GM19463 (cell line): ENCODE measurements around the gene HEG1.
A peak's percentile ranks its signal among the peaks of the same experiment; 100 is the strongest.
"Not testable (repeated sequence)": the region's sequence is repeated elsewhere in the genome, so short reads cannot be mapped to it uniquely, and the experiment has no call there.

Experiments used
- ATAC-seq: cut with Tn5 transposase; IDR thresholded peaks from one replicate; pipeline ENCODE4 v1.9.1; 2021; ENCODE audit warnings: mild to moderate bottlenecking, moderate library complexity; ENCODE audit not compliant: unreplicated experiment

Gene HEG1

DNA sequence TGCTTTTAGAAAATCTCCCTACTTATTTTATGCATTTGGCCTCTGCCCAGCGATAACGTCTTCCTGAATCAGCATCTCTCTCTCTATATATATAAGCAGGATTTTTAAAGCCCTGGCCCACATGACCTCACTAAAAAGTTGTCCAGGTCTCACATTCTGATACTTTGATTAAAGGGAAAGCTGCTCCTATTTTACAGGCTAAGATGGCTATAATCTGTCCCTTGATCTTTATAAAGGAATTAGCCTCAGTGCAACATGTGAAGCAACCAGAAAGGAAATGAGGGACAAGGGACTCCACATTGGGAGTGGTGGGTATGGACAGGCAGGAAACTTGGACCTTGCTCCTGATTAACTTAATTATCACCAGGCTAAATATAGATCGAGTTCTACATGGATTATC is 95.7 kb downstream of the HEG1 start:
- ATAC-seq = no peak

- ATAC-seq = not testable (repeated sequence)
These were observed 97.8 kb downstream of the HEG1 start for GRCh38 chr3:124957951-124958350.

DNA sequence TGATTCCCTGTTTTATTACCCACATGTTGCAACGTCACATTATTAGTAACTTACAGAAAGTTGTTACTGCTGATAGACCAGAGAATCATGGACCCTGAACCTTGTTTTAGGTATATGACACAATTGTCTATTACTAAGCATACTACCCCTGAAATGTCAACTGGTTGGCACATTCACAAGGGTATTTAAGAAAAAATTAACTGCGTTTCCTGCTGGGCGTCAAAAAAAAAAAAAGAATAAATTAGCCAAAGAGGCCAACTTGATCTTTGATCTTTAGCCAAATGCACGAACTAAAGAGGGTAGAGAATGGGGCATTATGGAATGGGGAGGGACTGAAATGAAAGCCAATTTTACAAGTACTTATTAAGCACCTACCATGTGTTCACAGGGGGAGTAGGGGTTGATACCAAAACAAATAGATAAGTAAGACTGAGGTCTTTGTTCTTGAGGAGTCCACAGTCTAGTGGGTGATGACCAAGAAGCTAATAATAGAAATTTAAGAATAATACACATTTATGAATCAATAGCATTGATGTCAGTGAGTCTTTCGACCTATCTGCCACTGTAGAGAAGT is 103.4 kb downstream of the HEG1 start:
- no peak for ATAC-seq

DNA sequence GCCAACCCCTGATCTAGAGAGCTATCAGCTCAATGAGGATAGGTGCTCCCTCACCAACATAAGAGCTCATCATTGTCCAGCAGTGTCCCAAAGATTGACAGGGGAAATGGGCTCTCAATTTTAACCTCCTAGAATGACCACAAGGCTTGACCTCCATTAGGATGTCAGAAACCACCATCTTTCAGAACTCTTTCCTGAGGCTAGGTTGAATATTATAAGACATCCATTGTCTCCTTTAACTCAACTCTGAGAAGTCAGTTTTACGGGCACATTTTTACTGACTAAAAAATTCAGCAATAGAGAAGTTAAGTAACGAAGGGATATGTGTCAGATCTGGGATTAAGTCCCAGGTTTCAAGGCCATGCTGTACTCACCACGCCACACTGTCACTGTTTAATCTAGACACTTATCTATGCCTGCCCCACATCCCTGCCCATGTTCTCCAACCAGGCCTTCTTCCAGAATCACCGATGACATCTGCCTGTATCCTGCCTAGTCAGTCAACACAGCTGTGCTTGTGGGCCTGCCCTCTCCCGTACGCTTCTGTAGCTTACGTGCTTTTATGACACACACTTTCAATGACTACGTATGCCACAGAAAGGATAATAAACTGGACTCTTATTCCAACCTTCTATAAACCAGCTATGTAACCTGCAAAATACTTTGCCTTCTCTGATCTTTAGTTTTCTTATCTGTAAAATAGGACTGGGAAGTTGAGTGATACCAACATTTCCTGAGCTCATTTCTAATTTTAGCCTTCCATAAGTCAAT is 104.1 kb downstream of the HEG1 start:
- no peak for ATAC-seq

GRCh38 chr3:124950026-124950425 is 105.8 kb downstream of the HEG1 start:
- ATAC-seq = no peak

- ATAC-seq = no peak
These were observed 113.2 kb downstream of the HEG1 start for GRCh38 chr3:124942613-124943012.

- ATAC-seq = no peak
These were observed 114.0 kb downstream of the HEG1 start for GRCh38 chr3:124941771-124942170.

DNA sequence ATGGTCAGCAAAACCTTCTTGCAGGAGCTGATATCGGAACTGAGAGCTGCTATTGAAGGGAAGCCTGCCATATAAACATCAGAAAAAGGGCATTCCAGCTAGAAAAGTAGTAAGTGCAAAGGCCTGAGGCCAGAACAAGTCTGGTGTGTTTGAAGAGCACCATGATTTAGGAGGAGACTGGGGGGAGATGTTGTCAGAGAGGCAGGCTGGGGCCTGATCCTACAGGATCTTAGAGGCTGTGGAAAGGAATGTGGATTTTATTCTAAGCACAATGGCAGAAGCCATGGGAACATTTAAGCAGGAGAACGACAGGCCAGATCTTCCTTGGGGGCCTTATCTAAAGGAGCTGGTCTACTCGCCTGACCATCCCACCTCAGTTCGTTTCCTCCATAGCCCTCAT is 116.1 kb downstream of the HEG1 start:
- ATAC-seq = no peak

DNA sequence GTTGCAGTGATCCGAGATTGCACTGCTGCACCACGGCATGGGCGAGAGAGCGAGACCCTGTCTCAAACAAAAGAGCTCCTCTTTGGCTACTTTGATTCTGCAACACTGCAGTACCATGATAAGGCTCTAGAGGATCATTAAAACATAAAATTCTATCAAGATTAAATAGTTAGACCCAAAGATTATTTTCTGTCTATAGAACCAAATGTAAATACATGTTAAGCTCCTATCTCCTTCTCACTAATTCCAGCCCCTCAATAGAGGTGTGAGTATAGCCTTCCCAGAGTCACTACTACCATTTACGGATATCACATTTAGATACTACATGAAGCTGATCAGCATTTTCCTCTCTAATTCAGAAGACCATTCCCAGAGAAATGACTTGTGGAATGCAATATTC is 116.9 kb downstream of the HEG1 start:
- no peak for ATAC-seq

DNA sequence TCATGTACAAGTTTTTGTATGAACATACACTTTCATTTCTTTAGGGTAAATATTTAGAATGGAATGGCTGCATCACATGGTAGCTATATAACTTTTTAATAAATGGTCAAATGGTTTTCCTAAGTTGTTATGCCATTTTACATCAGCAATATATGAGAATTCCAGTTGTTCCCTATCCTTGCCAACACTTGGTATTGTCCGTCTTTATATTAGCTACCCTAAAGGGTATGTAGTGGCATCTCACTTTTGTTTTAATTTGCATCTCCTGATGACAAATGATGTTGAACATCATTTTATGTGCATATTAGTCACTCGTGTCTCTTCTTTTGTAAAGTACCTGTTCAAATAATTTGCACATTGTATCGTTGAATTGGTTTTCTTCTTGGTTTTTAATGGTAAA is 118.7 kb downstream of the HEG1 start:
- no peak for ATAC-seq

DNA sequence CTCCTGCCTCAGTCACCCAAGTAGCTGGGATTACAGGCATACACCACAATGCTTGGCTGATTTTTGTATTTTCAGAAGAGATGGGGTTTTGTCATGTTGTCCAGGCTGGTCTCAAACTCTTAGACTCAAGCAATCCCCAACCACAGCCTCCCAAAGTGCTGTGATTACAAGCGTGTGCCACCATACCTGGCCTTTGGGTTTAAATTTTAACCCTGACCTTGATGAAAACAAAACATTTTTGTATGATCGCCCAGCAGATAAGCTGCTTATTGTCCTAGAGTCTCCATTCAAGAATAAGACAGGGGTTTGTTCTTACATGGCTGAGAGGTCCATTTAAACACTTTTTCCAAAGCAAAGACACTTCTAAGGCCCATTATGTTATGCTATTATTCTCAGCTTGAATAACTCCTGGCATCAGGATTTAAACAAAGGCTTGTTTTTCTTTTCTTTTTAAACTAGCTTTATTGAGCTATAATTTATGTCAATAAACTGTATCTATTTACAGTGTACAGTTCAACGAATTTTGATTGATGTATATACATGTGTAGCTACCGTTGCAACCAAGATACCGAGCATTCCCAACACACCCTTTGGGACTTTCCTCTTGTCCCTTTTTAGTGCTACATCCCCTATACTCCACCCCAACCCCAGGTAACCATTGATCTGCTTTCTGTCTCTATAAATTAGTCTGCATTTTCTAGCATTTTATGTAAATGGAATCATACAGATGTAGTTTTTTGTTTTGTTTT is 119.8 kb downstream of the HEG1 start:
- ATAC-seq = no peak

DNA sequence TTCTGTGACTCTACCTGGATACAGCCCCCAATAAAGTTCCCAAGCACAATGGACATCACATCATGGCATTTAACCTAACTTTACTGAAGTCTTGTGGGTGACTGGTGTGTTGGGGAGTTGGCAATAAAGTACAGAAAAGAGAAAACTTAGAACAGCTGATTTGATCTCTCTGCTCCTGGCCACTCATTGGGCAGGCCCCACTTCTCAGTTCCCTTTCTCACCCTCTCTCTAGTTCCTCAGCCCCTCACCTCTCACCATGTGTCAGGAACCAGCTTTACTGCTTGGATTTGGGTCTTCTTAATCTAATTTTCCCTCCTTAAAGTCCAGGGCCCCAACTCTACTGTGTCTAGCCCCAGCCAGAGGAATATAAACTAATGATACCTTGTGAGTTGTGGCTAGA is 120.5 kb downstream of the HEG1 start:
- ATAC-seq = no peak

GRCh38 chr3:124934577-124934976 is 121.2 kb downstream of the HEG1 start, which contains the start of gene MUC13:
Gene MUC13, minus strand, starts transcription at chr3:124934751. Its CDS starts 39 bp downstream, at chr3:124934712.
- no peak for ATAC-seq

DNA sequence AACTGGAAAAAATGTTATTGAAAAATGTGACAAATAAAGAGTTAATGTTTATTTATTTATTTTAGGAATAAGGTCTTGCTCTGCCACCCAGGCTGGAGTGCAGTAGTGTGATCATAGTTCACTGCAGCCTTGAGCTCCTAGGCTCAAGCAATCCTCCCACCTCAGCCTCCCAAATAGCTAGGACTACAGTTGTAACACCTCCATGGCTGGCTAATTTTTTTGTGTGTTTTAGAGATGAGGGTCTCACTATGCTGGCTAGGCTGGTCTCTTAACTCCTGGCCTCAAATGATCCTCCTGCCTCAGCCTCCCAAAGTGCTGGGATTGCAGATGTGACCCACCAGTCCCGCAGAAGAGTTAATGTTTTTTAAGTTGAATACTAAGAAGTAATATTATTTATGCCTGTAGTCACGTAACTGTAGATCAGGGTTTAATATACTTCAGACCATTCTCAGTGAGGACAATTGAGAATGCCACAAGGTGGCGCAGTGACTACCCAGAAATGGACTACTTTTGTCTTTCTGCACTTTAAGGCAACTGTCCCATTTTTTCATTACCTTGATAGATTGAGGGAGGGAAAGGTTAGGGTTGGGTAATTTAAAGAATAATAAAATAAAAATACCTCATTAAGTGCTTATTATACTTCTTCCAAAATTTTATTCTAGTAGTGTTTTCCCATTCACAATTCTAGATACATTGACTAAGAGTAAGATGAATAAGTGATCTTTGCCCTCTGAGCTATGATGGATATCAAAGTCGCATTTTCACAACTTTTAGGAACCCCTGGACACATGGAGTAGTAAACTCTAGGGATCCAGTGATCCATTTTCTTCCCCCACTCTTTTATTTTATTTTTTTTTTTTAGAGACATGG is 127.2 kb downstream of the HEG1 start:
- ATAC-seq = no peak

DNA sequence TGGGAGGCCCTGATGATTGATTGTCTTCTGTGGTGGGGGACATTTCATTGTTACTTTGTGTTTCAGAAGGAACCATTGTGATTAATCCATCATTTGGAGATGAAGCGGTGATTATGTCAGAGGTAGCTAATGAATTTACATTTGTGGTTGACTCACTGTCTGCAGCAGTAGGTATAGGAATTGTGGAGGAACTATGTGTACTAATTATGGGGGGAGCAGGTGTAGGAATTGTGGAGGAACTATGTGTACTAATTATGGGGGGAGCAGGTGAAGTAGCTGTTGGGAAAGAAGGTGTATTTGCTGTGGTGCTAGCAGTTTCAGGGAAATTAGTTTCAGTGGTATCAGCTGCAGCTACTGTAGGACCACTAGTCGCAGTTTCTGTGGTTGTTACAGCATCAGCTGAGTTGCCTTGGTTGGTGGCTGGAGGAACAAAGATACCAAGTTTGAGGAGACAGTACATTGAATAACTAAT is 128.2 kb downstream of the HEG1 start:
- ATAC-seq = peak; percentile 86

- ATAC-seq = no peak
These were observed 129.2 kb downstream of the HEG1 start for GRCh38 chr3:124926426-124927101.

DNA sequence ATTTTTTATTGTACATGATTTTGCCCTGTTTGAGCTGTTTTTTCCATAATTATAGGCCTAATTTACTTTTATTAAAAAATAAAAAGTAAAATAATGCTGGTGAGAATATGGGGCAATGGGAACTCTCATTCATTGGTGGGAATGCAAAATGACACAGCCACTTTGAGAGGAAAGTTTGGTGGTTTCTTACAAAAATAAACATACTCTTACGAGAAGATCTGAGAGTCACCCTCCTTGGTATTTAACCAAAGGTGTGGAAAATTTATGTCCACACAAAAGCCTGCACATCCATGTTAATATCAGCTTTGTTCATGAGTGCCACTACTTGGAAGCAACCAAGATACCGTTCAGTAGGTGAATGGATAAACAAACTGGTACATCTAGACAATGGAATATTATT is 131.1 kb downstream of the HEG1 start:
- ATAC-seq = no peak

DNA sequence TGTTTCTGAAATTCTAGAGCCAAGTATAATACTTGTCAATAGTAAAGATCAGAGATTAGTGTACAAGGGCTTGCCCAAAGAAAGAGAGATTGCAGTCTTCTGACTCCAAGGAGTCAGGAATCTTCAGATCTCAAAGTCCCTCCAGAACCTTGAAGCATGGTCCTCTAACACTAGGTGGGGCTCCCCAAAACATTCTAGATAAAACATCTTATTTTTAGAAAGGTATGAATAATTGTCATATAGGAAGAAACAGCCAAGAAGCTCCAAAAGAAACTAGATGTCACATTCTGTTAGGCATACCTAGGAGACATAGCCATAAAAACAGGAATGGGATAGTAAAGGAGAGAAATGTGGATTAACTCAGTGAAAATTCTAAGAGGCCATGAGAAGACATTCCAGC is 132.0 kb downstream of the HEG1 start:
- ATAC-seq = no peak

DNA sequence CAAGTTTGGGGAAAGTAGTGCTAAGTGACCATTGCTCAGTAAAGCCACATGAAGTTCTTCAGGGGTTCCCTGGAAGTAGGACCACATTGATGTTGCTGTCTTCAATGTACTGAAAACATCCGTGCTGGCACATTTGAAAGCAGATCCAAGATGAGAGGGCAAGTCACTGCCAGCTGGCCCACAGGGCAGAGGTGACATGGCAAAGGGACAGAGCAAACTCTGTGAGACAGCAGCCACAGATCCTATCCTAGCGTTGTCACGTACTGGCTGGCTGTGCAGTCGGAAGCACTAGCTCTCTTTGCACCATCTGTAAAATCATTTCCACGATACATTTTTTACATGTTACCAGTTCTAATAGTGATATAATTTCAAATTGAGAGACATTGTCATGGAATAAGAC is 135.1 kb downstream of the HEG1 start:
- no peak for ATAC-seq

DNA sequence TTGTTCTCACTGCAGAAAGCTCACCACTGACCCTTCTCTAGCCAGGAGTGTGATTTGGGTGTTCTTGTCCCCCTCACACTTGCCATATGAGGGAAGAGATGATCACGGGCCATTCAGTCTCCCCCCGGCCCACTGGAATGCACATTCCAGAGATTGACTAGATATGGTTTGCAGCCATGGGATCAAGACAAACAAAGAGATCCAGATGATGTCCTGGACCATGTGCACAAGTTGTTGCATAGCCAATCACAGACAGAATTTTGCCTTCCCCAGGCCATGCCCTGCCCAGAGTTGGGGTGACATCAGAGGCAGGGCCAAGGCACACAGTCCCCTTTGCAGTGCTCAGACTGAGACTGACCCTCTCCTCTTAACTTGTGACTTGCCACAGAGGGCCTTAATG is 136.0 kb downstream of the HEG1 start:
- no peak for ATAC-seq
